HG03521 (cell line): ENCODE measurements around the gene CETN1.

Experiments used
- ATAC-seq: cut with Tn5 transposase; IDR thresholded peaks from one replicate; pipeline ENCODE4 v1.9.1; 2021; ENCODE audit warnings: mild to moderate bottlenecking, moderate library complexity; ENCODE audit not compliant: unreplicated experiment

The CETN1 gene

GRCh38 chr18:621291-622043, 41.3 kb downstream of the CETN1 start:
- ATAC-seq = no peak

DNA sequence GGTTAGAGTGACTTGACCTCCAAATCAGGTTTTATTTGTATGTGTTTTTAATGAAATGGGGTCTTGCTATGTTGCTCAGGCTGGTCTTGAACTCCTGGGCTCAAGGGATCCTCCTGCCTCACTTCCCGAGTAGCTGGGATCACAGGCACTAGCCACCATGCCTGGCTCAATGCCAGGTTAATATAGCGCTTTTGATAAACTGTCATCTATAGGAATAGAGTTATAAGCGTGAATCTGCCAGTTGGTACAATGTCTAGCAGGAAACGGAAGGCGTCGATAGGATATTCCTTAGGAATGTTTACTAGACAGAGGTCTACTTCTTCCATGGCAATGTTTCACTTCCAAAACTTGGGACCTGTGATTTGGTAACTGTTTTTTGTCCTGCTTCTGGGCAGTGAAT, 42.1 kb downstream of the CETN1 start:
- no peak for ATAC-seq

DNA sequence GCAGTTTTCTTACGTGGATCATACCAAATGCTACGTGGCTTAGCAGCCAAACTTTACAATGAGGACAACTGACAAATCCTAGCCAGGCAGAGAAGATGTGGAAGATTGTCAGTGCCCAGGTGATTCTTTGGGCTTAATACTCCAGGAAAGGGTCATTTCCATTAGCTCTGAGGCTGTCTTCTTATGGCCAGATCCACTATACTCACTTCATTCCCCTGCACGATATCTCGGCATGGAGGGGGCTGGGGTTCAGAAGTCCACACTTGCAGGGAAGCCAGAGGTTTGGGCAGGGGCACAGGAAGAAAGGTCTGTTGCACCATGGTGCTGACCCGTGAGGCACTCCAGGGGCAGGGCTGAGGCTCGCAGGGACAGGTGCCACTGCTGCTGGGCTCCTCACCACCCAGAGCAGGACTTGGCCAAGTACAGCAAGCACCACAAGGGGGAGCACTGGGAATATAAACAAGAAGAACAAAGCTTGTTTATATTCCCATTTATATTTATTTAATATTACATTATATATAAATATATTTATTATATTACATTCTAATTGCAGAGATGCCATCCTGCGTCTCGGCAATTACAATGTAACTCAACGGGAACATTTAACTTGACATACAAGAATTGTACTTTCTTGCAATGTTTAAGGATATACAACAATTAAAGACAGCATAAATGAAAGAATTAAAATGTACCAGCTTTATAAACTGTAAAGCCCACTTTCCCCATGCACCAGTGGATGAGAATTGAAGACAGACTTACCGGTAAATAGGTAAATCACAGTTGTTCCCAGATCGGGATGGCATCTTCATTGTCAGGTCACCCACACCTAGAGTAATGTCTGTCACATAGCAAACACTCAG, 43.8 kb downstream of the CETN1 start:
- peak; percentile 58 for ATAC-seq

GRCh38 chr18:627231-627630, 47.1 kb downstream of the CETN1 start:
- ATAC-seq = no peak

DNA sequence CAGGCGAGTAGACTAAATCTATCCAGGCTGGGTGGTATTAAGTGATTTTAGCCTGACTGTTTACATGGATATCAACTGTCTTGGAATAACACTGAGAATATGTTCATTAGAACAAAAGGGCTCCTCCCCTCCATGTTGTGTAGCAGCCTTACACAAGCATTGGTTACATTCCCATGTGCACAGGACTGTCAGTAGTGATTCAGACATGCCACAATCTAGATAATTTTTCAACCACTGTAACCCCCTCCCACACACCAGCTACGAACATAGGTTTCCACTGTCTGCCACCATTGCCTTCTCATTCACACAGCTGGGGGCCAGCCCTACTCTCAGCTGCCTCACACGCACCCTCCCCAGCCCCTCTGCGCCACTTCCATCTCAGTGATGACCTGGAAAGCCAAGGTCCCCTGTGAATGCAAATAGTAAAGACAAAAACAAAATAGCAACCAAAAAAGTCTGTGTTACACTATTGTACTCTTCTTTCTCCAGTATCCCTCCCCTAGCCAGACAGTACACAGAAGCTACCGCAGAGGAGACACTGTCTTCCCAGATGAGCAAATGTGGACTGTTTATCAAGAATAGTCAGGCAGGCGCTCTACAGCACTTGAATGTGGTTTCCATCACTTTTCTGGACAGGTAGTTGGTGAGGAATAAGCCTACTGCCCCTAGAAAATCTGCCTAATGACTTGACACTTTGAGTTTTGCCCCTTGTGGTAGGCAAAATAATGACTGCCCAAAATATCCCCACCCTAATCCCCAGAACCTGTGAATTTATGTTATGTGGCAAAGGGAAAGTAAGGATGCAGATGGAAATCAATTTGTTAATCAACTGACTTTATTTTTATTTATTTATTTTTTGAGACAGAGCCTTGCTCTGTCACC, 49.3 kb downstream of the CETN1 start:
- ATAC-seq = no peak

DNA sequence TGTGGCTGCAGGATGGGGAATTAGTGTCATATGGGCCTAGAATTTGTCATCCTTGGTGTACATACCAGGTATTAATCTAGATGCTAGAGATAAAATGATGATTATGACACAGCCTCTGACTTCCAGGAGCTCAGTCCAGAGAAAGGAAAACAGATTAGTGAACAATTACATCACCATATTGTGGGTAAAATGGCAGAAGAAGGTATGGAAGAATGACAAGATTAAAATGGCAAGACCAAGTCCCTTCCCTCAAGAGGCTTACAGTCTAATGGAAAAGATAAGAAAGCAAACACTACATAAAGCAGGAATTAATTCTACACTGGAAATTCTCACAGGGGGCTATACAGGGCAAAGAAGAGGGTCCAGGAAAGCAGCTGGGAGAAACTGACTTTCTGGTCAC, 51.4 kb downstream of the CETN1 start:
- no peak for ATAC-seq
